Body of pancreas (tissue), 4 donors: Measurements from ENCODE around the gene GSTT2B.

Experiments
- CTCF ChIP-seq, 7 experiments: fragments of 450-650 bp in 4 of 7; fragments of 200-600 bp in 3 of 7; sonication (generic) in 3 of 7; IDR thresholded peaks; one replicate each; pipeline ENCODE4 v1.5.1; 2016 to 2019; ENCODE audit warnings: antibody characterized with exemption in 7 of 7
- POLR2A ChIP-seq, 3 donors: fragments of 450-650 bp; IDR thresholded peaks; one replicate each; pipeline ENCODE4 v1.6.1; 2016; ENCODE audit warnings: antibody characterized with exemption in 3 of 3, mild to moderate bottlenecking in 2 of 3

- no peak for TF ChIP-seq CTCF (IDR thresholded peaks at IDR 0.05)
- no peak for TF ChIP-seq POLR2A (IDR thresholded peaks at IDR 0.05)
These were observed 48.4 kb upstream of the GSTT2B start for GRCh38 chr22:24009227-24010017.
